Ishikawa (cell line): Measurements from ENCODE around the gene RNASE8.

ENCODE experiments used
- CEBPB ChIP-seq: IDR thresholded peaks from 2 replicates; pipeline ENCODE4 v1.6.1; 2012
- CREB1 ChIP-seq: IDR thresholded peaks from 2 replicates; pipeline ENCODE4 v1.6.1; 2012; ENCODE audit warnings: low read depth
- EGR1 ChIP-seq: IDR thresholded peaks from 2 replicates; pipeline ENCODE4 v1.6.1; 2012
- EP300 ChIP-seq: IDR thresholded peaks from 2 replicates; pipeline ENCODE4 v1.6.1; 2012; ENCODE audit warnings: borderline replicate concordance
- FOXM1 ChIP-seq: IDR thresholded peaks from 2 replicates; pipeline ENCODE4 v1.6.1; 2012; ENCODE audit warnings: low read depth, borderline replicate concordance
- NFIC ChIP-seq: IDR thresholded peaks from 2 replicates; pipeline ENCODE4 v1.6.1; 2012
- RAD21 ChIP-seq: IDR thresholded peaks from 2 replicates; pipeline ENCODE4 v1.6.1; 2012; ENCODE audit warnings: low read depth
- YY1 ChIP-seq: IDR thresholded peaks from 2 replicates; pipeline ENCODE4 v1.6.1; 2012; ENCODE audit warnings: low read depth
- ZBTB7A ChIP-seq: IDR thresholded peaks from 2 replicates; pipeline ENCODE4 v1.6.1; 2012; ENCODE audit warnings: low read depth
- TF ChIP-seq, protein P1 (sequence below): IDR thresholded peaks from 2 replicates; pipeline ENCODE4 v1.6.1; 2012
- TF ChIP-seq, protein P2 (sequence below): IDR thresholded peaks from 2 replicates; pipeline ENCODE4 v1.6.1; 2012; ENCODE audit warnings: low read depth, mild to moderate bottlenecking
- TF ChIP-seq, protein P3 (sequence below): IDR thresholded peaks from 2 replicates; pipeline ENCODE4 v1.6.1; 2012

DNA sequence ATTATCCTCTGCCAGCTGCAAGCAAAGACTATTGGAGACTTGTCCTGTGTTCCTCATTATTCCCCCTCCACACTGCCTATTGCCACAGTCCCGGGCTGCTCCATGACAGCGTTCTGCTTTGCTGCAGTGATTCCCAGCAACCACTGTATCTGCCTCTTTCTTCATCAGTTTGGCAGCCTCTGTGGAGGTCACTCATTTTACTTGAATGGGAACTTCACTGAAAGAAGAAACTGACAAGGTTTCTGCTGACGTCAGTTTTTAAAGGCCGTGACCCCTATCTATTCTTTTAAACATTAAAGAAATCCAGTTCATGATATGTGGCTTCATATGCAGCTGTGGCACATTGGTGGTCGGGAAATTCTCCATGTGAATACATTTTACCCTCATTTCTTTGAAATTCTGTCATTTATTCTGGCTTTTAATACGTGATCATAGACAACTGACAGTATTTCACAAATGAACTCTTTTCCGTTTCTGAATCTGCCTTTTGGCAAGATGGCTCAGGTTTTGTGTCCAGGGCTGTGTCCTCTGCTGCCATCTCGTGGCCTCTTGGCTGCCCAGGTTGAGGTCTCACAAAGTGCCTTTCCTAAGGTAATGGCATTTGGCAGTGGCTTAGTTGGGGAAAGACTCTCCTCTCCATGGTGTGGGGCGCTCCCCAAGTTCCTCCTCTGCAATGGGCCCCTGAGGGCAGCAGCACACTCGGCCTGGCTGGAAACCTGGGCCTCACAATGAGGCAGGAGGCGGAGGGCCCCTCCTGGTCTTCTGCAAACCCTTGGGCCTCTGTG is 49.1 kb downstream of the RNASE8 start:
- TF ChIP-seq CREB1 = no peak
- peak; percentile 82 for TF ChIP-seq YY1
- peak; percentile 86 for TF ChIP-seq RAD21
- TF ChIP-seq EP300 = no peak
- TF ChIP-seq, protein P1, sequence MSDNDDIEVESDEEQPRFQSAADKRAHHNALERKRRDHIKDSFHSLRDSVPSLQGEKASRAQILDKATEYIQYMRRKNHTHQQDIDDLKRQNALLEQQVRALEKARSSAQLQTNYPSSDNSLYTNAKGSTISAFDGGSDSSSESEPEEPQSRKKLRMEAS = no peak; the same call in 1 of the 2 replicates
- TF ChIP-seq, protein P2, sequence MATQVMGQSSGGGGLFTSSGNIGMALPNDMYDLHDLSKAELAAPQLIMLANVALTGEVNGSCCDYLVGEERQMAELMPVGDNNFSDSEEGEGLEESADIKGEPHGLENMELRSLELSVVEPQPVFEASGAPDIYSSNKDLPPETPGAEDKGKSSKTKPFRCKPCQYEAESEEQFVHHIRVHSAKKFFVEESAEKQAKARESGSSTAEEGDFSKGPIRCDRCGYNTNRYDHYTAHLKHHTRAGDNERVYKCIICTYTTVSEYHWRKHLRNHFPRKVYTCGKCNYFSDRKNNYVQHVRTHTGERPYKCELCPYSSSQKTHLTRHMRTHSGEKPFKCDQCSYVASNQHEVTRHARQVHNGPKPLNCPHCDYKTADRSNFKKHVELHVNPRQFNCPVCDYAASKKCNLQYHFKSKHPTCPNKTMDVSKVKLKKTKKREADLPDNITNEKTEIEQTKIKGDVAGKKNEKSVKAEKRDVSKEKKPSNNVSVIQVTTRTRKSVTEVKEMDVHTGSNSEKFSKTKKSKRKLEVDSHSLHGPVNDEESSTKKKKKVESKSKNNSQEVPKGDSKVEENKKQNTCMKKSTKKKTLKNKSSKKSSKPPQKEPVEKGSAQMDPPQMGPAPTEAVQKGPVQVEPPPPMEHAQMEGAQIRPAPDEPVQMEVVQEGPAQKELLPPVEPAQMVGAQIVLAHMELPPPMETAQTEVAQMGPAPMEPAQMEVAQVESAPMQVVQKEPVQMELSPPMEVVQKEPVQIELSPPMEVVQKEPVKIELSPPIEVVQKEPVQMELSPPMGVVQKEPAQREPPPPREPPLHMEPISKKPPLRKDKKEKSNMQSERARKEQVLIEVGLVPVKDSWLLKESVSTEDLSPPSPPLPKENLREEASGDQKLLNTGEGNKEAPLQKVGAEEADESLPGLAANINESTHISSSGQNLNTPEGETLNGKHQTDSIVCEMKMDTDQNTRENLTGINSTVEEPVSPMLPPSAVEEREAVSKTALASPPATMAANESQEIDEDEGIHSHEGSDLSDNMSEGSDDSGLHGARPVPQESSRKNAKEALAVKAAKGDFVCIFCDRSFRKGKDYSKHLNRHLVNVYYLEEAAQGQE = no peak
- TF ChIP-seq EGR1 = no peak
- TF ChIP-seq CEBPB = no peak
- TF ChIP-seq NFIC = no peak; the same call in 1 of the 2 replicates
- TF ChIP-seq, protein P3, sequence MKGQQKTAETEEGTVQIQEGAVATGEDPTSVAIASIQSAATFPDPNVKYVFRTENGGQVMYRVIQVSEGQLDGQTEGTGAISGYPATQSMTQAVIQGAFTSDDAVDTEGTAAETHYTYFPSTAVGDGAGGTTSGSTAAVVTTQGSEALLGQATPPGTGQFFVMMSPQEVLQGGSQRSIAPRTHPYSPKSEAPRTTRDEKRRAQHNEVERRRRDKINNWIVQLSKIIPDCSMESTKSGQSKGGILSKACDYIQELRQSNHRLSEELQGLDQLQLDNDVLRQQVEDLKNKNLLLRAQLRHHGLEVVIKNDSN = no peak
- TF ChIP-seq ZBTB7A = no peak
- TF ChIP-seq FOXM1 = no peak
